Fibroblast of gingiva (primary cell): ENCODE measurements around the gene SDK1.
"Not testable (repeated sequence)": the region's sequence is repeated elsewhere in the genome, so short reads cannot be mapped to it uniquely, and the experiment has no call there.

ENCODE experiments used
- DNase-seq: peaks from one replicate; pipeline ENCODE4 v3.0.0-alpha.2; 2011; ENCODE audit warnings: low read depth

SDK1 gene

GRCh38 chr7:4247106-4247876 is 946.2 kb downstream of the SDK1 start:
- DNase-seq: no peak

GRCh38 chr7:4248295-4248694 is 947.2 kb downstream of the SDK1 start:
- DNase-seq: no peak

DNA sequence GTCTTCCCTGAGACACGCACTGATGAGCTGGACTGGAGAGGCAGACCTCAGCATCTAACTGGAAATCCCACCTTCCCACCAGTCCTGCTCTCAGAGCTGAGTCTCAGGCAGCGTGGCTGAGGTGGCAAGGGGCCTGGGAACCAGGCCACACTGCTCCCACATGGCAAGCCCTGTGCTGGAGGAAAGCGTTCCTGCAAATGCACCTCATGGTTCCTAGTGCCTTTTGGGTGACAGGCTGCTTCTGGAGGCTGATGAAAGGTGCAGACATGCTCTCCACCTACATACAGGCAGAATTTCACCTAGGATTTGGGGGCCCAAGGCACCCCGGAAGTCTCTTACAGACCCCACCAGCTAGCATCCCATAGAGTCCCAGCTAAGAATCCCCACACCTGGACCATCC is 948.2 kb downstream of the SDK1 start:
- no peak for DNase-seq

GRCh38 chr7:4255336-4255735 is 954.3 kb downstream of the SDK1 start:
- DNase-seq: no peak

GRCh38 chr7:4256286-4256685 is 955.2 kb downstream of the SDK1 start:
- no peak for DNase-seq

GRCh38 chr7:4257146-4258111 is 956.4 kb downstream of the SDK1 start:
- DNase-seq: no peak

- DNase-seq: not testable (repeated sequence)
These were observed 959.1 kb downstream of the SDK1 start for GRCh38 chr7:4260116-4260515.

DNA sequence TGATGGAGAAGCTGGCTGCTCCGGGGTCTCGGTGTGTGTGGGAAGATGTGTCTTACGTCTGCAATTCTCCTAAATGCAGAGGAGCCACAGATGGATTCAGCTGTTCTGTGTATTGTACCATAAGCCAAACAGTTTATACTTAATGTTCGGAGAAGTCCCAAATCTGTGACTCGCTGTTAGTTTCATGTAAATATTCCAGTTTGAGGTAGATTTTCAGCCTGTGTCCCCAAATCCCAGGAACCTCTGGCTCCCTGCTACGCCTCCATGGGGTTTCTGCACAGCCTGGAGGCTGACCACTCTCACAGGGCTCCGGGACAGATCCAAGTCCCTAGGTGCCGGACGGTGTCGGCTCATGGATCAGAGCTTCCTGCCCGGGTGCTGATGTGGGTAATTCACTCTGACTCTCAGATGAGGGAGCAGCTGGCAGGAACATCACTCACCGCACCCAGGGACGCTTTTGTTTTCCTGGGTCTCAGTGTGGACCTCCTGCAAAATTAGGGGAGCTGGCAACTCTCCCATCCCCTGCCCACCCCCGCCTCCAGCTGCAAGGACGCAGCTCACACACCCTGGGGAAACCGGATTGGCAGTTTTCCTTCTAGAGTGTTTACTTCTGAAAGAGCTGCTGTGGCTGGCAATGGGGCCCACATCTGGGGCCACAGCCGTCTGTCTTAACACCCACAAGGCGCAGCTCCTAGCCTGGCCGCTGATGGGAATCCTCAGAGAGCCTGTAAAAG is 960.0 kb downstream of the SDK1 start:
- no peak for DNase-seq

- DNase-seq: no peak
These were observed 960.5 kb downstream of the SDK1 start for GRCh38 chr7:4261601-4261960.

GRCh38 chr7:4264206-4264605 is 963.2 kb downstream of the SDK1 start:
- not testable (repeated sequence) for DNase-seq

GRCh38 chr7:4265066-4265465 is 964.0 kb downstream of the SDK1 start:
- no peak for DNase-seq

- DNase-seq: no peak
These were observed 964.6 kb downstream of the SDK1 start for GRCh38 chr7:4265676-4266075.

DNA sequence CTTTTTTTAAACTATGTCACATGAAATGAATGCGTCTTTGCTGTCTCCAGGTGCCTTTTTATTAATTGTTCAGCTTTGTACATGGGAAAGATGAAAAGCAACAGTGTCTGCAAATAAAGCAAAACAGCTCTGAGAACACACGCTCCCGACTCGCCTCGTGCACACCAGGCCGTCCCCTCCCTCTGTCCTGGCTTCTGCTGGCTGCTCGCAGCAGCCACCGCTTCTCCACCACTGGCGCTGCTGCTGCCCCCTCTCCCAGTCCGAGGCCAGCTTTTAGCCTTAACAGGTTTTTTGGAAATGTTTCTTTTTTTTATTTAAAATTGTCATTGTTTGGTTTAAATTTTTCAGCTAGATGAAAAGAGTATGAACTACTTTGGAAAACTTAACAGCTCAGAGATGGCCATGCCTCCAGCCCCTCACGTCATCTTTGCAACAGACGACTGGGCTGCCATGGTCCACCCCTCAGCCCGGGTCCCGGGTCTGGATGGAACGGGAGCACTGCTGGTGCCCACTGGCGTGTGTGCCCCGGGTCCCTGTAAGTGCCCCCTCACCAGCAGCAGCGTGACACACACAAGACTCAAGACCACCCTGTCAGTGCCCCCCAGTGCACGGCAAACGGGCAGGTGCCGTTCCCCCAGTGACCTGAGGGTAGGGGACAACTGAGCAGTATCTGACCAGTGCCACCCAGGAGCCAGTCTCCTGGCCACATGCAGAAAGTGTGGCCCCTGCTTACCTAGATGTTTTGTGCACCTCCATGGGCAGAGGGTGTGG is 965.4 kb downstream of the SDK1 start:
- no peak for DNase-seq

DNA sequence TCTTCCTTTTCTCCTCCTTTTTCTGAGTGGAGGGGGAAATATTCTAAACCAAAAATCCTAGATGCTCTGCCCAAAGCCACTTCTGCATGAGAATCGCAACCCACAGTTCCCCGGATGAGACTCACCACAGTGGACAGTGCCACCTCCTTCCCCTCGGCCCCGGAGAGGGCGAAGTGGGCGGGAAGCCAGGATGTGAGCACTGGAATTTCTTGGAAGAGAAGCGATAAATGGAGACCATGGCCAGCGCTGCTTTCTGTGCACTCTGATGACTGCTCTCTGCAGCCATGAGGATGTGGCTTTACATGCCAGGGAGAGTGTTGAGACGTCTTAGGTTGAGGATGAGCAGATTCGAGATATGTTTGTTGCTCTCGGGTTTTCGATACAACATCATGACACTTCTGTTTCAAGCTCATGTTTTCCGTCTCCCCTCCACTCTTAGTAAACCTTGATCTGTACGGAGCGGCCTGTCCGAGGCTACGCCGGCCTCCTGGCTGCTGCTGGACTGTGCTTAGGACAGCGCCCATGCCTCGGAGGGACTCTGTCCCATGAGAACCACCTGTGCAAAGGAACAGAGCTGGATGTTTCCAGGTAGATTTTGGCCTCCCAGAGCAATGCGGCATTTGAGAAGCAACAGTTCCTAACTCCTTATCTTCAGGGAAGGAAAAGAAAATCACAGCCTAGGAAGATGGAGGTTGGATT is 966.4 kb downstream of the SDK1 start:
- DNase-seq: no peak

DNA sequence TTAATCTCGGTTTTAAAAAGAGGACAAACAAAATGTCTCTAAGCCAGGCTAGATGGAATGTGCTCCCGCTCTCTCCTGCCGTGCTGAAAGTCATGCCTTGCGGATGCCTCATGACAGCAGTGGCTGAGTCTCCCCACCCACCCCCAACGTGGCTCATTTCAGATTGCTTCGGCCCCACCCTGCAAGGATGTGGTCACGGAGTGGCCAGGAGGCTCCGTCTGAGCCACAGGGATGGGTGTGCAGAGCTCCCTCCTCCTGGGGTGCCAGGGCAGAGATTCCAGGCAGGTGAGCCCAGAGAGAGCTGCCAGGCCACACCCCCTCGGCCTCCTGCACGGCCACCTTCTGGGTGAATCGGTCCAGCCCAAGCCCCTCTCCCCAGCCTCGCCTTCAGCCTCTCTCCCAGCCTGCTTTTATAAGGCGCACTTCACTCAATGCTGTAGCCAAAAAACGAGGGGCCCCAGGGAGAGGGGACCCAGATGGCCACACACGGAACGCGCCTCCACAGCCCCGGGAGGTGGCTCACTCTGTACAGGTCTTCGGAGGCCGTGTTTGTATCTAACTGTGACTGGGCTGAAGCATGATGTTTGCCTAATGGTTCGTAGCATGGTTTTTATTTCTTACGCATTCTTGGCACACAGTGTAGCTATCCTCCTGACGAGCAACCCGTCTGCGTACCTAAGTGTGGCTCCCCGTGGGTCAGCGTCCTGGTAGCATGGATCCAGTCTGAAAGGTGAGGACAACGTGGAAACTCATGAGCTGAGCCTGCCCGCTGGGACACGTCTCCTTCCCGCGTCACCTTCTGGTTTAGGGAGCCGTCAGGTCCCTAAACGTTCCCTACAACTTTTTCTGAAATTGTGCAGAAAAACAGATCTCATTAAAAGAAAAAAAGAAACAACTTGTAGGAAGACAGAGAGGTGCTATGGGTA is 967.3 kb downstream of the SDK1 start:
- DNase-seq: no peak

- DNase-seq: no peak
These were observed 968.0 kb downstream of the SDK1 start for GRCh38 chr7:4269086-4269485.

GRCh38 chr7:4269746-4270145 is 968.7 kb downstream of the SDK1 start:
- no peak for DNase-seq

- no peak for DNase-seq
These were observed 969.2 kb downstream of the SDK1 start for GRCh38 chr7:4270268-4270667.

DNA sequence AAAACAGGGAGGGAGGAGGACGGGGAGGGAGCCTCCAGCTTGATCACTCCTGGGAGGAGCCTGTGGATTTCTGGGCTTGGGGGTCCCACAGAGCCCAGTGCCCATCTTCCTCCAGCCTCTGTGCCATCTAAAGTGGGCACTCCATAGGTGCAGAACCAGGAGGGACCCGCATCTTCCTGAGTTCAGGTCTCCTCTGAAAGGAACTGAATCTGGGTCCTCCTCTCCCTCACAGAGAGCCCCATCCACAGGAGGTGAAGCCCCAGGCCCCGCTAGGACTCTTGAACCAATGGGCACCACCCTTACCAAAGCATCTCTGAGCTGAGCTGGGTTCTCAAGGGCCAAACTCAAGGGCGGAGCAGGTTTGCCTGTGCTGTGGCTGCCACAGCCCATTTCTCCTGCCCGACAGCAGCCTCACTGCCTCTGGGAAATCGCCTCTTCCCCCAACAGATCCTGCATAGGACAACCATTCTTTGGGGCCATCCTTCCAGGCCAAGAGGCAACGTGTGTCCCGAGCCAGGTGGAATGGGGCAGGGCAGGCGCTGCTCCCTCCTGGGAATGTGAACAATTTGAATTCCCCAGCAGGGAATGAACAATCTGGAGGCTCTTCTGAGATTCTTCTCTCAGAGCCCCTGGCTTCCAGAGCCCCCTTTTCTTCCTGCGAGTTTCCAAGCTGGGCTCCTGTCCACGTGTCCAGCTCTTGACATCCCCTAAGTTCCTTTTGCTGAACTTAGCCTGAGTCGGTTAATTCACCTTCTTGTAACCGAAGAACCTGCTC is 970.1 kb downstream of the SDK1 start:
- DNase-seq: no peak
